PC-3 (cell line): Measurements from ENCODE around the gene LRRC59. TPM values are rescaled to one million over a fixed set of nuclear protein-coding genes. Genes with fewer than 3 reads are reported as not detected.

Experiments used
- ATAC-seq: fragments of 200-7000 bp; cut with Tn5 transposase; 2 replicates; pipeline ENCODE4 v1.9.1; 2020; ENCODE audit warnings: mild to moderate bottlenecking, moderate library complexity
- BruUV-seq: library from RNA; stranded (reverse); fragments of 400-500 nt; replicated peaks from 2 replicates; lab custom pipeline; 2021; lab: Mats Ljungman, UMichigan
- CTCF ChIA-PET: fragments of 300-600 bp; sonication (Branson Sonifier 250); formaldehyde crosslinking; loops from one replicate; lab custom pipeline; 2022; ENCODE audit warnings: antibody characterized with exemption; lab: Charles Lee
- POLR2A ChIA-PET: fragments of 300-600 bp; sonication (Branson Sonifier 250); formaldehyde crosslinking; loops from one replicate; lab custom pipeline; 2022; ENCODE audit warnings: antibody characterized with exemption; ENCODE audit not compliant: unreplicated experiment; lab: Charles Lee
- DNase-seq: peaks from one replicate; pipeline ENCODE4 v3.0.0-alpha.2; 2015
- H2AFZ ChIP-seq: fragments of 300-600 bp; sonication (generic); 2 replicates; pipeline ENCODE4 v1.6.0; 2016; ENCODE audit warnings: antibody characterized with exemption, low read length
- H3F3A ChIP-seq: fragments of 300-600 bp; sonication (generic); one replicate; pipeline ENCODE4 v1.6.0; 2017; ENCODE audit warnings: antibody characterized with exemption, low read length, control low read depth, mild to moderate bottlenecking; ENCODE audit not compliant: unreplicated experiment
- H3K27ac ChIP-seq: fragments of 300-600 bp; sonication (generic); 2 replicates; pipeline ENCODE4 v1.5.1; 2016; ENCODE audit warnings: mild to moderate bottlenecking, low read length
- H3K27me3 ChIP-seq: fragments of 300-600 bp; sonication (generic); 2 replicates; pipeline ENCODE4 v1.6.1; 2016; ENCODE audit warnings: low read length, mixed read lengths
- H3K36me3 ChIP-seq: fragments of 300-600 bp; sonication (generic); 2 replicates; pipeline ENCODE4 v1.6.1; 2016; ENCODE audit warnings: low read depth, mixed run types, low read length, mixed read lengths
- H3K4me1 ChIP-seq: fragments of 300-600 bp; sonication (generic); 2 replicates; pipeline ENCODE4 v1.5.1; 2016; ENCODE audit warnings: low read length; ENCODE audit not compliant: insufficient read depth
- H3K4me2 ChIP-seq: fragments of 300-600 bp; sonication (generic); 2 replicates; pipeline ENCODE4 v1.6.0; 2016; ENCODE audit warnings: low read length
- H3K4me3 ChIP-seq: fragments of 300-600 bp; sonication (generic); 2 replicates; pipeline ENCODE4 v1.5.1; 2016; ENCODE audit warnings: mild to moderate bottlenecking, low read length, mixed read lengths
- H3K79me2 ChIP-seq: fragments of 300-600 bp; sonication (generic); 2 replicates; pipeline ENCODE4 v1.6.1; 2017; ENCODE audit warnings: low read length, mixed read lengths
- H3K9ac ChIP-seq: fragments of 300-600 bp; sonication (generic); 2 replicates; pipeline ENCODE4 v1.6.0; 2016; ENCODE audit warnings: mild to moderate bottlenecking, low read length
- H3K9me2 ChIP-seq: fragments of 300-600 bp; sonication (generic); replicated peaks from 2 replicates; pipeline ENCODE4 v1.6.1; 2016; ENCODE audit warnings: mixed run types, low read length, mixed read lengths
- H3K9me3 ChIP-seq: fragments of 300-600 bp; sonication (generic); 2 replicates; pipeline ENCODE4 v1.6.1; 2016; ENCODE audit warnings: low read length, mixed read lengths
- H4K20me1 ChIP-seq: fragments of 300-600 bp; sonication (generic); 2 replicates; pipeline ENCODE4 v1.6.1; 2016; ENCODE audit warnings: low read length, mixed read lengths
- CTCF ChIP-seq: fragments of 300-600 bp; sonication (generic); conservative IDR thresholded peaks from 2 replicates; pipeline ENCODE4 v1.5.1; 2017; ENCODE audit warnings: antibody characterized with exemption, low read depth, mild to moderate bottlenecking, low read length
- EZH2 ChIP-seq: fragments of 300-600 bp; sonication (generic); IDR thresholded peaks from one replicate; pipeline ENCODE4 v1.6.1; 2017; ENCODE audit warnings: antibody characterized with exemption, mild to moderate bottlenecking, low read length; ENCODE audit not compliant: unreplicated experiment
- EZH2phosphoT487 ChIP-seq: fragments of 300-600 bp; sonication (generic); IDR thresholded peaks from 2 replicates; pipeline ENCODE4 v1.6.1; 2018; ENCODE audit warnings: mild to moderate bottlenecking, antibody characterized with exemption, low read length, borderline replicate concordance
- intact Hi-C: fragments of 100-400 bp; cut with micrococcal nuclease; formaldehyde crosslinking; loops from 2 replicates; pipeline ENCODE4 v1.9.0; 2023
- total RNA-seq: library from RNA; depleted of rRNA; stranded (reverse); fragments of >200 nt; gene quantifications from 2 replicates; pipeline ENCODE4 v1.2.3, GENCODE V29; 2014

Gene LRRC59
- total RNA-seq, 1 experiment from 2014 or later = 324 TPM

- peaks cover 3% of the 10 kb centered on the region; the same call in 1 of the 2 replicates for H3K36me3 ChIP-seq
- peaks cover 10% of the 10 kb centered on the region; the same call in 1 of the 2 replicates for H3K79me2 ChIP-seq
- no peaks in the 10 kb centered on the region for H3K9me2 ChIP-seq
- H3K9ac ChIP-seq = no peak overlapping the region
- no peak for ATAC-seq
- no peak for TF ChIP-seq EZH2
- TF ChIP-seq EZH2phosphoT487 = no peak
- no peak for TF ChIP-seq CTCF
- DNase-seq = no peak
- intact Hi-C loops = no loop called here
- POLR2A ChIA-PET = no interaction called here
- H3K27ac ChIP-seq = no peak overlapping the region
- CTCF ChIA-PET = no interaction called here
- H3K9me3 ChIP-seq = no peaks in the 10 kb centered on the region
- H2AFZ ChIP-seq = no peak overlapping the region
- no peak overlapping the region for H3K4me2 ChIP-seq
- BruUV-seq = no TSS peak
- no peaks in the 10 kb centered on the region for H3K27me3 ChIP-seq
- H3K4me3 ChIP-seq = no peak overlapping the region
- H4K20me1 ChIP-seq = no peaks in the 10 kb centered on the region
- H3F3A ChIP-seq = no peaks in the 10 kb centered on the region
- peaks cover 14% of the 10 kb centered on the region for H3K4me1 ChIP-seq
These were observed 40.1 kb upstream of the LRRC59 start for GRCh38 chr17:50437409-50437808.

GRCh38 chr17:50432125-50432762, 34.9 kb upstream of the LRRC59 start:
- DNase-seq = no peak
- peak; percentile 28; the same call in 1 of the 2 replicates for ATAC-seq

More at GRCh38 chr17:50432125-50432762, 34.9 kb upstream of the LRRC59 start:
- Histone ChIP-seq H3K9ac (no peak overlapping the region), H3K4me2 (no peak overlapping the region), H4K20me1 (no peaks in the 10 kb centered on the region), H3K4me1 (peaks cover 13% of the 10 kb centered on the region), H2AFZ (no peak overlapping the region), H3K27ac (no peak overlapping the region), H3K27me3 (no peaks in the 10 kb centered on the region), H3K79me2 (peaks cover 34% of the 10 kb centered on the region), H3K36me3 (peaks cover 3% of the 10 kb centered on the region; the same call in 1 of the 2 replicates), H3F3A (no peaks in the 10 kb centered on the region), H3K9me3 (no peaks in the 10 kb centered on the region), H3K9me2 (no peaks in the 10 kb centered on the region), H3K4me3 (no peak overlapping the region)
- POLR2A ChIA-PET = no interaction called here
- TF ChIP-seq EZH2phosphoT487 (no peak), EZH2 (no peak), CTCF (no peak)
- CTCF ChIA-PET = no interaction called here
- intact Hi-C loops = no loop called here
- no TSS peak for BruUV-seq
